ENCODE results near the gene CHM.
"Not testable (repeated sequence)": the region's sequence is repeated elsewhere in the genome, so short reads cannot be mapped to it uniquely, and the experiment has no call there.

The CHM gene

GRCh38 chrX:86047174-86047935 lies at the start of gene CHM:
Gene CHM, minus strand, starts transcription at chrX:86047558. Its CDS starts 26 bp downstream, at chrX:86047532.
- DNase-seq = peak; percentile 69

GRCh38 chrX:86078650-86079049 lies 31.3 kb upstream of the CHM start:
- no peak for DNase-seq

- DNase-seq = no peak
Measured at GRCh38 chrX:86066998-86067397, 19.6 kb upstream of the CHM start.

- no peak for DNase-seq
Measured at GRCh38 chrX:86061407-86061806, 14.0 kb upstream of the CHM start.

- no peak for DNase-seq
Measured at GRCh38 chrX:86051741-86052140, 4.4 kb upstream of the CHM start.

GRCh38 chrX:86047936-86048280 lies 550 bp upstream of the CHM start:
- no peak for DNase-seq

GRCh38 chrX:86044216-86044615 lies 3.1 kb downstream of the CHM start:
- no peak for DNase-seq

GRCh38 chrX:86039625-86040568 lies 7.5 kb downstream of the CHM start:
- DNase-seq = no peak

- DNase-seq = no peak
Measured at GRCh38 chrX:86033385-86033784, 14.0 kb downstream of the CHM start.

- no peak for DNase-seq
Measured at GRCh38 chrX:86028681-86029080, 18.7 kb downstream of the CHM start.

GRCh38 chrX:86023811-86024210 lies 23.5 kb downstream of the CHM start:
- DNase-seq = no peak

GRCh38 chrX:86021652-86022289 lies 25.6 kb downstream of the CHM start:
- no peak for DNase-seq

GRCh38 chrX:86016139-86016538 lies 31.2 kb downstream of the CHM start:
- DNase-seq = no peak

GRCh38 chrX:86014959-86015358 lies 32.4 kb downstream of the CHM start:
- DNase-seq = not testable (repeated sequence)

GRCh38 chrX:86014421-86014820 lies 32.9 kb downstream of the CHM start:
- no peak for DNase-seq

- DNase-seq = no peak
Measured at GRCh38 chrX:86013792-86014191, 33.6 kb downstream of the CHM start.

GRCh38 chrX:86012188-86012587 lies 35.2 kb downstream of the CHM start:
- DNase-seq = no peak

GRCh38 chrX:86009803-86010202 lies 37.6 kb downstream of the CHM start:
- not testable (repeated sequence) for DNase-seq

GRCh38 chrX:86007891-86008290 lies 39.5 kb downstream of the CHM start:
- not testable (repeated sequence) for DNase-seq

GRCh38 chrX:86002076-86002896 lies 45.1 kb downstream of the CHM start:
- no peak for DNase-seq

GRCh38 chrX:85998954-85999353 lies 48.4 kb downstream of the CHM start:
- no peak for DNase-seq

GRCh38 chrX:85996555-85996954 lies 50.8 kb downstream of the CHM start:
- no peak for DNase-seq

GRCh38 chrX:85995641-85996040 lies 51.7 kb downstream of the CHM start:
- no peak for DNase-seq
